Panc1 (cell line): ENCODE data around the gene ABO. TPM values are rescaled to one million over a fixed set of nuclear protein-coding genes. Genes with fewer than 3 reads are reported as not detected.

Experiments used
- ATAC-seq: fragments of 200-7000 bp; cut with Tn5 transposase; 2 replicates; pipeline ENCODE4 v1.9.1; 2020; ENCODE audit warnings: mild to moderate bottlenecking, moderate library complexity
- BruUV-seq: library from RNA; stranded (reverse); fragments of 400-500 nt; replicated peaks from 2 replicates; lab custom pipeline; 2021; lab: Mats Ljungman, UMichigan
- CTCF ChIA-PET: fragments of 300-600 bp; sonication (Branson Sonifier 250); formaldehyde crosslinking; loops from one replicate; lab custom pipeline; 2022; ENCODE audit warnings: antibody characterized with exemption; lab: Charles Lee
- POLR2A ChIA-PET: fragments of 300-600 bp; sonication (Branson Sonifier 250); formaldehyde crosslinking; loops from one replicate; lab custom pipeline; 2022; ENCODE audit warnings: antibody characterized with exemption; lab: Charles Lee
- DNase-seq: peaks from one replicate; pipeline ENCODE4 v3.0.0-alpha.2; 2010; ENCODE audit warnings: low read depth, low spot score
- H3K27ac ChIP-seq: 2 replicates; pipeline ENCODE4 v1.5.1; 2011; ENCODE audit warnings: mild to moderate bottlenecking, low read length, inconsistent platforms
- H3K27me3 ChIP-seq: fragments of 200-500 bp; sonication (Bioruptor generic); 2 replicates; pipeline ENCODE4 v1.6.0; 2014; ENCODE audit warnings: low read length, inconsistent platforms; ENCODE audit not compliant: control insufficient read depth, insufficient read depth
- H3K36me3 ChIP-seq: fragments of 200-500 bp; sonication (Bioruptor generic); 2 replicates; pipeline ENCODE4 v1.5.1; 2014; ENCODE audit warnings: inconsistent platforms, mild to moderate bottlenecking, low read length, moderate library complexity; ENCODE audit not compliant: control insufficient read depth, insufficient read depth
- H3K4me1 ChIP-seq: 2 replicates; pipeline ENCODE4 v1.5.1; 2011; ENCODE audit warnings: inconsistent platforms, mild to moderate bottlenecking, low read length, moderate library complexity; ENCODE audit not compliant: control insufficient read depth, insufficient read depth
- H3K4me3 ChIP-seq, 2 experiments: 2 replicates each; pipeline ENCODE4 v1.5.1; 2011 to 2012; ENCODE audit warnings: low read depth in 2 of 2, low read length in 2 of 2, mild to moderate bottlenecking in 2 of 2, inconsistent platforms in 1 of 2, moderate library complexity in 1 of 2
- H3K9me3 ChIP-seq: fragments of 200-500 bp; sonication (Bioruptor generic); 2 replicates; pipeline ENCODE4 v1.5.1; 2014; ENCODE audit warnings: low read depth, mild to moderate bottlenecking, inconsistent platforms, low read length, moderate library complexity; ENCODE audit not compliant: control insufficient read depth, insufficient read depth
- CTCF ChIP-seq: fragments of 450-650 bp; IDR thresholded peaks from 2 replicates; pipeline ENCODE4 v1.5.1; 2017; ENCODE audit warnings: mild to moderate bottlenecking
- POLR2AphosphoS5 ChIP-seq: IDR thresholded peaks from 2 replicates; pipeline ENCODE4 v1.6.1; 2012; ENCODE audit warnings: mild to moderate bottlenecking, low read depth, low read length, moderate library complexity
- REST ChIP-seq, 2 experiments: IDR thresholded peaks; 2 replicates each; pipeline ENCODE4 v1.6.1; 2011 to 2012; ENCODE audit warnings: low read depth in 2 of 2, control low read depth in 1 of 2, low read length in 1 of 2, mild to moderate bottlenecking in 1 of 2, moderate library complexity in 1 of 2; ENCODE audit not compliant: insufficient read depth in 1 of 2
- SIN3A ChIP-seq: IDR thresholded peaks from 2 replicates; pipeline ENCODE4 v1.6.1; 2012; ENCODE audit warnings: low read depth, mild to moderate bottlenecking, low read length, moderate library complexity, borderline replicate concordance; ENCODE audit not compliant: insufficient read depth
- TCF7L2 ChIP-seq: IDR thresholded peaks from 2 replicates; pipeline ENCODE4 v1.6.1; 2011; ENCODE audit warnings: mild to moderate bottlenecking, low read depth, low read length, inconsistent platforms
- in situ Hi-C: cut with HindIII; loops from 2 replicates; pipeline ENCODE4 v1.10.0; 2016; ENCODE audit warnings: low sequenced_read_pairs, low pct_unique_long_range_greater_than_20kb
- intact Hi-C: fragments of 100-400 bp; cut with micrococcal nuclease; formaldehyde crosslinking; loops from one replicate; pipeline ENCODE4 v1.10.0; 2022; ENCODE audit not compliant: unreplicated experiment
- total RNA-seq: library from RNA; stranded (reverse); gene quantifications from one replicate; pipeline ENCODE4 v1.2.1, GENCODE V29; 2021; ENCODE audit not compliant: unreplicated experiment

Gene ABO
- total RNA-seq, 1 experiment from 2014 or later = 0.10 TPM

DNA sequence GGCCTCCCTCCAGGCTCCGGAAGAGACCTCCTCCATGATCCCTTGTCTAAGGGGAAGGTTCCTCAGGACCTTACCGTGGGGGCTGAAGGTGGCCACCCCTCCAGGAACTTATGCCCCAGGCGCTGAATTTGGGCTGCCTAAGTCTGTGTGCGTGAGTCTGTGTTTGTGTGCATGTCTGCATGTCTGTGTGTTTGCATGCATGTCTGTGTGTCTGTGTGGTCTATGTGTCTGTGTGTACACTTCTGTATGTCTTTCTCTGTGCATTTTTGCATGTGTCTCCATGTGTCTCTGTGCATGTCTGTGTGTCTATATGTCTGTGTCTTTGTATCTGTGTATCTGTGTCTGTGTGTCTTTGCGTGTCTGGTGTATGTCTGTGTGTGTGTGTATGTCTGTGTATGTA is 20.5 kb downstream of the ABO start:
- BruUV-seq = no TSS peak
- Histone ChIP-seq H3K9me3 (no peaks in the 10 kb centered on the region), H3K4me3 (no peak overlapping the region), H3K36me3 (no peaks in the 10 kb centered on the region), H3K27ac (no peak overlapping the region), H3K4me1 (no peaks in the 10 kb centered on the region; the same call in 1 of the 2 replicates), H3K27me3 (no peaks in the 10 kb centered on the region)
- ATAC-seq (no peak), DNase-seq (no peak)
- TF ChIP-seq CTCF (no peak), REST (IDR thresholded peaks at IDR 0.05; ENCODE audit: insufficient read depth in 1 of 2, low read depth in 2 of 2, low read length in 1 of 2) (no peak), SIN3A (no peak), POLR2AphosphoS5 (no peak), TCF7L2 (no peak)
- ChIA-PET POLR2A (no interaction called here), CTCF (no interaction called here)
- in situ Hi-C loops (no loop called here), intact Hi-C loops (no loop called here)

DNA sequence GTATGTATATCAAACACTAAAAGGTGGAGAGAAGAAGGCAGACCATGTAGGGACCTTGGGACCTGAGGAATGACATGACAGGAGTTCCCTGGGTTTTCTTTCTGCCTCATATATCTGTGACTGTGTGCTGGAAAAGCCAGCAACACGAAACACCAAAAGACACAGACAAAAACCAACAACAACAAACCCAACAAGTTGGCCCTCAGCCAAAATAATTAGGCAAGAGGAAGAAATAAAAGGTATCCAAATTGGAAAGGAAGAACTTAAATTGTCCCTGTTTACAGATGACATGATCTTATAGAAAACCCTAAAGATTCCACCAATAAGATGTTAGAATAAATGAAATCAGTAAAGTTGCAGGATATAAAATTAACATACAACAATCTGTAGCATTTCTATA is 21.7 kb downstream of the ABO start:
- Histone ChIP-seq H3K4me3 (no peak overlapping the region), H3K27ac (no peak overlapping the region), H3K36me3 (no peaks in the 10 kb centered on the region), H3K9me3 (no peaks in the 10 kb centered on the region), H3K4me1 (no peaks in the 10 kb centered on the region; the same call in 1 of the 2 replicates), H3K27me3 (no peaks in the 10 kb centered on the region)
- intact Hi-C loops (no loop called here), in situ Hi-C loops (no loop called here)
- ATAC-seq = no peak
- no TSS peak for BruUV-seq
- ChIA-PET POLR2A (interaction anchor here (0.7 kb wide), 1 partner anchor 1240 kb away, joined by 3 read pairs; no protein-coding TSS in a partner anchor), CTCF (no interaction called here)
- TF ChIP-seq CTCF (no peak), POLR2AphosphoS5 (no peak), REST (IDR thresholded peaks at IDR 0.05; ENCODE audit: insufficient read depth in 1 of 2, low read depth in 2 of 2, low read length in 1 of 2) (no peak), SIN3A (no peak), TCF7L2 (no peak)
- DNase-seq = no peak
